ENCODE results near the gene GAR1. TPM values are rescaled to one million over a fixed set of nuclear protein-coding genes. Genes with fewer than 3 reads are reported as not detected.

GAR1 gene
- polyA plus RNA-seq, 2 donors: 15.9 to 23.1 TPM

GRCh38 chr4:109809655-109810054 lies 5.9 kb upstream of the GAR1 start:
- H3K4me1 ChIP-seq (ENCODE audit: control insufficient read depth in 2 of 2, insufficient read depth in 2 of 2, low read length in 1 of 2): no peaks in the 10 kb centered on the region
- H3K4me3 ChIP-seq (ENCODE audit: low read depth in 1 of 2, low read length in 2 of 2): no peak overlapping the region
- no peaks in the 10 kb centered on the region for H3K27me3 ChIP-seq (ENCODE audit: control insufficient read depth in 1 of 2, insufficient read depth in 2 of 2, low read length in 2 of 2)
- 85 to 94% methylated on average over 2 of the region's 2 CpGs for WGBS, 2 donors
- H3K27ac ChIP-seq (ENCODE audit: low read depth in 2 of 2, low read length in 1 of 2): no peak overlapping the region
- H3K9me3 ChIP-seq (ENCODE audit: control insufficient read depth in 2 of 2, insufficient read depth in 1 of 2, low read depth in 1 of 2, low read length in 1 of 2): no peaks in the 10 kb centered on the region
- no peaks in the 10 kb centered on the region for H3K36me3 ChIP-seq (ENCODE audit: control insufficient read depth in 2 of 2, insufficient read depth in 2 of 2, low read length in 1 of 2)

- WGBS, 2 donors: 69% methylated on average over 11 of the region's 11 CpGs
- no peak overlapping the region for H3K4me3 ChIP-seq (ENCODE audit: low read depth in 1 of 2, low read length in 2 of 2)
- H3K27me3 ChIP-seq (ENCODE audit: control insufficient read depth in 1 of 2, insufficient read depth in 2 of 2, low read length in 2 of 2): no peaks in the 10 kb centered on the region
- no peaks in the 10 kb centered on the region for H3K4me1 ChIP-seq (ENCODE audit: control insufficient read depth in 2 of 2, insufficient read depth in 2 of 2, low read length in 1 of 2)
- no peak overlapping the region for H3K27ac ChIP-seq (ENCODE audit: low read depth in 2 of 2, low read length in 1 of 2)
- no peaks in the 10 kb centered on the region for H3K9me3 ChIP-seq (ENCODE audit: control insufficient read depth in 2 of 2, insufficient read depth in 1 of 2, low read depth in 1 of 2, low read length in 1 of 2)
- H3K36me3 ChIP-seq (ENCODE audit: control insufficient read depth in 2 of 2, insufficient read depth in 2 of 2, low read length in 1 of 2): no peaks in the 10 kb centered on the region
Observed at GRCh38 chr4:109810552-109811387, 4.8 kb upstream of the GAR1 start.

- H3K4me1 ChIP-seq (ENCODE audit: control insufficient read depth in 2 of 2, insufficient read depth in 2 of 2, low read length in 1 of 2): no peaks in the 10 kb centered on the region
- WGBS, 2 donors: 38 to 42% methylated on average over 3 of the region's 3 CpGs
- no peaks in the 10 kb centered on the region for H3K36me3 ChIP-seq (ENCODE audit: control insufficient read depth in 2 of 2, insufficient read depth in 2 of 2, low read length in 1 of 2)
- H3K4me3 ChIP-seq (ENCODE audit: low read depth in 1 of 2, low read length in 2 of 2): no peak overlapping the region
- H3K27me3 ChIP-seq (ENCODE audit: control insufficient read depth in 1 of 2, insufficient read depth in 2 of 2, low read length in 2 of 2): no peaks in the 10 kb centered on the region
- H3K27ac ChIP-seq (ENCODE audit: low read depth in 2 of 2, low read length in 1 of 2): no peak overlapping the region
- H3K9me3 ChIP-seq (ENCODE audit: control insufficient read depth in 2 of 2, insufficient read depth in 1 of 2, low read depth in 1 of 2, low read length in 1 of 2): no peaks in the 10 kb centered on the region
Observed at GRCh38 chr4:109811707-109812106, 3.9 kb upstream of the GAR1 start.

DNA sequence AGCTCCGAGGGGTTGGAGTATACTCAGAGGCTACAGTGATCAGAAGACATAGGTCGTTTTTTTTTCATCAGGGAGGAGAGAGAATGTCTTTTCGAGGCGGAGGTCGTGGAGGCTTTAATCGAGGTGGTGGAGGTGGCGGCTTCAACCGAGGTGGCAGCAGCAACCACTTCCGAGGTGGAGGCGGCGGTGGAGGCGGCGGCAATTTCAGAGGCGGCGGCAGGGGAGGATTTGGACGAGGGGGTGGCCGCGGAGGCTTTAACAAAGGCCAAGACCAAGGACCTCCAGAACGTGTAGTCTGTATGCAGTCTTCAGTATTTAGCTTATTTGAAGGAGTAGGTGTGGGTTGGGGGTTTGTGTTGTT lies 500 bp downstream of the GAR1 start:
- Histone ChIP-seq H3K27ac (ENCODE audit: low read depth in 2 of 2, low read length in 1 of 2) (peak overlapping the region; percentile 91 to 95), H3K4me3 (ENCODE audit: low read depth in 1 of 2, low read length in 2 of 2) (peak overlapping the region; percentile 74 to 79), H3K36me3 (ENCODE audit: control insufficient read depth in 2 of 2, insufficient read depth in 2 of 2, low read length in 1 of 2) (peaks cover 0 to 2% of the 10 kb centered on the region in 2 donors), H3K4me1 (ENCODE audit: control insufficient read depth in 2 of 2, insufficient read depth in 2 of 2, low read length in 1 of 2) (no peaks in the 10 kb centered on the region), H3K27me3 (ENCODE audit: control insufficient read depth in 1 of 2, insufficient read depth in 2 of 2, low read length in 2 of 2) (no peaks in the 10 kb centered on the region), H3K9me3 (ENCODE audit: control insufficient read depth in 2 of 2, insufficient read depth in 1 of 2, low read depth in 1 of 2, low read length in 1 of 2) (no peaks in the 10 kb centered on the region)
- WGBS, 2 donors: 0 to 1% methylated on average over 19 of the region's 19 CpGs

- Histone ChIP-seq H3K27ac (ENCODE audit: low read depth in 2 of 2, low read length in 1 of 2) (no peak overlapping the region), H3K9me3 (ENCODE audit: control insufficient read depth in 2 of 2, insufficient read depth in 1 of 2, low read depth in 1 of 2, low read length in 1 of 2) (no peaks in the 10 kb centered on the region), H3K36me3 (ENCODE audit: control insufficient read depth in 2 of 2, insufficient read depth in 2 of 2, low read length in 1 of 2) (peaks cover 0 to 2% of the 10 kb centered on the region in 2 donors), H3K27me3 (ENCODE audit: control insufficient read depth in 1 of 2, insufficient read depth in 2 of 2, low read length in 2 of 2) (no peaks in the 10 kb centered on the region), H3K4me3 (ENCODE audit: low read depth in 1 of 2, low read length in 2 of 2) (peak overlapping the region in 1 of 2 donors; percentile 79), H3K4me1 (ENCODE audit: control insufficient read depth in 2 of 2, insufficient read depth in 2 of 2, low read length in 1 of 2) (no peaks in the 10 kb centered on the region)
- 61 to 73% methylated on average over 1 of the region's 1 CpG for WGBS, 2 donors
Observed at GRCh38 chr4:109816894-109817293, 1.3 kb downstream of the GAR1 start.

GRCh38 chr4:109818268-109818667 lies 2.7 kb downstream of the GAR1 start:
- no peak overlapping the region for H3K27ac ChIP-seq (ENCODE audit: low read depth in 2 of 2, low read length in 1 of 2)
- H3K4me1 ChIP-seq (ENCODE audit: control insufficient read depth in 2 of 2, insufficient read depth in 2 of 2, low read length in 1 of 2): no peaks in the 10 kb centered on the region
- H3K27me3 ChIP-seq (ENCODE audit: control insufficient read depth in 1 of 2, insufficient read depth in 2 of 2, low read length in 2 of 2): no peaks in the 10 kb centered on the region
- no peaks in the 10 kb centered on the region for H3K9me3 ChIP-seq (ENCODE audit: control insufficient read depth in 2 of 2, insufficient read depth in 1 of 2, low read depth in 1 of 2, low read length in 1 of 2)
- no peak overlapping the region for H3K4me3 ChIP-seq (ENCODE audit: low read depth in 1 of 2, low read length in 2 of 2)
- H3K36me3 ChIP-seq (ENCODE audit: control insufficient read depth in 2 of 2, insufficient read depth in 2 of 2, low read length in 1 of 2): peaks cover 3 to 7% of the 10 kb centered on the region in 2 donors
- 95 to 98% methylated on average over 4 of the region's 4 CpGs for WGBS, 2 donors

- Histone ChIP-seq H3K4me1 (ENCODE audit: control insufficient read depth in 2 of 2, insufficient read depth in 2 of 2, low read length in 1 of 2) (no peaks in the 10 kb centered on the region), H3K27ac (ENCODE audit: low read depth in 2 of 2, low read length in 1 of 2) (no peak overlapping the region), H3K9me3 (ENCODE audit: control insufficient read depth in 2 of 2, insufficient read depth in 1 of 2, low read depth in 1 of 2, low read length in 1 of 2) (no peaks in the 10 kb centered on the region), H3K4me3 (ENCODE audit: low read depth in 1 of 2, low read length in 2 of 2) (no peak overlapping the region), H3K27me3 (ENCODE audit: control insufficient read depth in 1 of 2, insufficient read depth in 2 of 2, low read length in 2 of 2) (no peaks in the 10 kb centered on the region), H3K36me3 (ENCODE audit: control insufficient read depth in 2 of 2, insufficient read depth in 2 of 2, low read length in 1 of 2) (peaks cover 3 to 7% of the 10 kb centered on the region in 2 donors)
- WGBS, 2 donors: 43 to 64% methylated on average over 2 of the region's 2 CpGs
Observed at GRCh38 chr4:109820563-109820962, 5.0 kb downstream of the GAR1 start.

DNA sequence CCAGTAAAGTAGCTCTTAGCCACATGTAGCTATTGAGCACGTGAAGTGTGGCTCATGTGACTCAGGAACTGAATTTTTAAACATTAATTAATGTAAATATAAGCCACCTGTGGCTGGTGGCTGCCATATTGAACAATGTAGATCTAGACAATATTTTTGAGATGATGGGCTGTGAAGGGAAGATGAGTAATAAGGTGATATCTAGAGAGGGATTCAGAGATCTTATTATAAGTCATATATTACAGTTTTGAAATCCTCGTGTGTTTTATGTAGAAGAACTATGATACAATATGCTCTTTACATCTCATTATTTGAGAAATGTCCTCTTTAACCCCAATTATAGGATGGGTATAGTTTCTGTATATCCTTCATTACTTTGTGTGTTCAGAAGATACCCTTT lies 5.6 kb downstream of the GAR1 start:
- no peak overlapping the region for H3K4me3 ChIP-seq (ENCODE audit: low read depth in 1 of 2, low read length in 2 of 2)
- H3K9me3 ChIP-seq (ENCODE audit: control insufficient read depth in 2 of 2, insufficient read depth in 1 of 2, low read depth in 1 of 2, low read length in 1 of 2): no peaks in the 10 kb centered on the region
- 63 to 65% methylated on average over 2 of the region's 2 CpGs for WGBS, 2 donors
- peaks cover 3 to 7% of the 10 kb centered on the region in 2 donors for H3K36me3 ChIP-seq (ENCODE audit: control insufficient read depth in 2 of 2, insufficient read depth in 2 of 2, low read length in 1 of 2)
- H3K4me1 ChIP-seq (ENCODE audit: control insufficient read depth in 2 of 2, insufficient read depth in 2 of 2, low read length in 1 of 2): no peaks in the 10 kb centered on the region
- H3K27me3 ChIP-seq (ENCODE audit: control insufficient read depth in 1 of 2, insufficient read depth in 2 of 2, low read length in 2 of 2): no peaks in the 10 kb centered on the region
- H3K27ac ChIP-seq (ENCODE audit: low read depth in 2 of 2, low read length in 1 of 2): no peak overlapping the region

DNA sequence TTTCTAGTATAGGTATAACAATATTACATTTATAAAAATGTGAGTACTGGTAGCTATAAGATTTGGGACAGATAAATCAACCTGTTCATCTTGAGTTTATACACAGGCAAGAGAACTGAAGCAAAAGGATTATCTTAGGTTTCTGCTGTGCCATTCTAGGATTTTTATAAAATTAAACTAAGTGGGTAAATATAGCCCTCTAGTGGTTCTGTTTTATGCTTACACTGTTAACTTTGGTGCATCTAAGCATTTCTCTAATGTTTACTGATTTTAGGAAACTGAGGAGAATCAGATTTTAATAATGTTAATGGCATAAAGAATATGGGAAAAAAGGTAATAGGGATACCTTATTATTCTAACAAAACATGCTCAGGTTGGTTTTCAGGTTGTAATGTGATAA lies 11.2 kb downstream of the GAR1 start:
- Histone ChIP-seq H3K4me3 (ENCODE audit: low read depth in 1 of 2, low read length in 2 of 2) (no peak overlapping the region), H3K27me3 (ENCODE audit: control insufficient read depth in 1 of 2, insufficient read depth in 2 of 2, low read length in 2 of 2) (no peaks in the 10 kb centered on the region), H3K36me3 (ENCODE audit: control insufficient read depth in 2 of 2, insufficient read depth in 2 of 2, low read length in 1 of 2) (peaks cover 3 to 4% of the 10 kb centered on the region in 2 donors), H3K27ac (ENCODE audit: low read depth in 2 of 2, low read length in 1 of 2) (no peak overlapping the region), H3K9me3 (ENCODE audit: control insufficient read depth in 2 of 2, insufficient read depth in 1 of 2, low read depth in 1 of 2, low read length in 1 of 2) (no peaks in the 10 kb centered on the region), H3K4me1 (ENCODE audit: control insufficient read depth in 2 of 2, insufficient read depth in 2 of 2, low read length in 1 of 2) (no peaks in the 10 kb centered on the region)

DNA sequence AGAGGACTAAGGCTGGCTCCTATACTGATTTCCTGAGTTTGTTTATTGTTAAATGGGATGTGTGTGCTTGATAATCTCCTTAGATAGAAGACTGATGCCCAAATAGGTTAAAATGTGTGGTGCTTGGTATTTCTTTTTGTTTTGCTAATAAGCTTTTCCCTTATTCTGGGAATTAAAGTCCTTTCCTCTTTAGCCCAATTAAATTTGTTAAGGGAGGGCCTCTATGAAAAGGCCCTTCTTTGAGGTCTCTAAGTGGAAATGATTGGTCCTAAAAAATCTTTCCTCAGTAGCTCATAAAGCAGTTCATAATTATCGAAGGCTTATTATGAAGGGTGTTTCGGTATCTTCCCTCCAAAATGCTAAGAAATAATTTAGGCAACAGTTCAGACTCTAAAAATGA lies 12.1 kb downstream of the GAR1 start, which contains the start of gene RRH:
Gene RRH, plus strand, starts transcription at position 301 of the 400 bp plus-strand sequence. Its CDS starts 56 bp downstream, at position 357.
- Histone ChIP-seq H3K36me3 (ENCODE audit: control insufficient read depth in 2 of 2, insufficient read depth in 2 of 2, low read length in 1 of 2) (peaks cover 3% of the 10 kb centered on the region in 2 donors), H3K27ac (ENCODE audit: low read depth in 2 of 2, low read length in 1 of 2) (no peak within 1 kb of the TSS), H3K27me3 (ENCODE audit: control insufficient read depth in 1 of 2, insufficient read depth in 2 of 2, low read length in 2 of 2) (no peaks in the 10 kb centered on the region), H3K4me3 (ENCODE audit: low read depth in 1 of 2, low read length in 2 of 2) (no peak within 1 kb of the TSS), H3K9me3 (ENCODE audit: control insufficient read depth in 2 of 2, insufficient read depth in 1 of 2, low read depth in 1 of 2, low read length in 1 of 2) (no peaks in the 10 kb centered on the region), H3K4me1 (ENCODE audit: control insufficient read depth in 2 of 2, insufficient read depth in 2 of 2, low read length in 1 of 2) (no peaks in the 10 kb centered on the region)
- 93 to 95% methylated on average over 2 of the region's 2 CpGs for WGBS, 2 donors
